CD4-positive, alpha-beta T cell treated with Interleukin-17A for 1 hour (primary cell): Measurements from ENCODE around the gene SRPRB.

Source experiments
- DNase-seq: peaks from one replicate; pipeline ENCODE4 v3.0.0-alpha.2; 2020

The SRPRB gene

GRCh38 chr3:133805702-133806475 is at the start of gene SRPRB:
Gene SRPRB, plus strand, starts transcription at chr3:133805815. Its CDS starts 34 bp downstream, at chr3:133805849.
- peak; percentile 97 for DNase-seq

- no peak for DNase-seq
These were observed 48.6 kb upstream of the SRPRB start for GRCh38 chr3:133756716-133757694.

- DNase-seq: no peak
These were observed 47.7 kb upstream of the SRPRB start for GRCh38 chr3:133757701-133758567.

GRCh38 chr3:133758568-133758928 is 47.1 kb upstream of the SRPRB start:
- no peak for DNase-seq

GRCh38 chr3:133758964-133759739 is 46.5 kb upstream of the SRPRB start:
- DNase-seq: no peak

GRCh38 chr3:133759740-133760305 is 45.8 kb upstream of the SRPRB start:
- no peak for DNase-seq

- DNase-seq: no peak
These were observed 44.7 kb upstream of the SRPRB start for GRCh38 chr3:133760916-133761315.

GRCh38 chr3:133761605-133762484 is 43.8 kb upstream of the SRPRB start:
- DNase-seq: no peak

GRCh38 chr3:133762539-133762938 is 43.1 kb upstream of the SRPRB start:
- DNase-seq: no peak

GRCh38 chr3:133763797-133764683 is 41.6 kb upstream of the SRPRB start:
- no peak for DNase-seq

GRCh38 chr3:133765256-133765655 is 40.4 kb upstream of the SRPRB start:
- no peak for DNase-seq

- no peak for DNase-seq
These were observed 38.0 kb upstream of the SRPRB start for GRCh38 chr3:133767607-133768006.

- DNase-seq: no peak
These were observed 36.1 kb upstream of the SRPRB start for GRCh38 chr3:133769536-133769935.

- no peak for DNase-seq
These were observed 31.9 kb upstream of the SRPRB start for GRCh38 chr3:133773732-133774131.

GRCh38 chr3:133775309-133775708 is 30.3 kb upstream of the SRPRB start:
- no peak for DNase-seq

- no peak for DNase-seq
These were observed 29.8 kb upstream of the SRPRB start for GRCh38 chr3:133775835-133776234.

GRCh38 chr3:133776794-133777438 is 28.7 kb upstream of the SRPRB start:
- DNase-seq: no peak

- DNase-seq: no peak
These were observed 27.6 kb upstream of the SRPRB start for GRCh38 chr3:133777807-133778568.
